Pancreas (tissue), 10 donors: ENCODE data around the gene ABCD3. TPM values are rescaled to one million over a fixed set of nuclear protein-coding genes. Genes with fewer than 3 reads are reported as not detected.
"Not testable (repeated sequence)": the region's sequence is repeated elsewhere in the genome, so short reads cannot be mapped to it uniquely, and the experiment has no call there.

Source experiments
- ATAC-seq, 4 donors: fragments of 200-7000 bp; cut with Tn5 transposase; one replicate each; pipeline versions ENCODE4 v1.8.0 to v1.9.1; 2020; ENCODE audit warnings: mild to moderate bottlenecking in 4 of 4, moderate library complexity in 4 of 4
- DNase-seq, 6 donors: peaks; one replicate each; pipeline ENCODE4 v3.0.0-alpha.2; 2020
- FAIRE-seq: peaks from 2 replicates; lab custom pipeline; 2012; peaks lifted over from hg19 to GRCh38; lab: Jason Lieb, UNC
- H3K27ac ChIP-seq, 4 donors: fragments of 200-600 bp; sonication (generic); 1 replicate in 3 of 4; 2 replicates in 1 of 4; pipeline versions ENCODE4 v1.5.0 to v1.8.0; 2020
- H3K27me3 ChIP-seq, 4 donors: fragments of 200-600 bp; one replicate each; pipeline ENCODE4 v1.8.0; 2021
- H3K36me3 ChIP-seq, 3 donors: fragments of 200-600 bp; sonication (generic) in 1 of 3; one replicate each; pipeline versions ENCODE4 v1.5.0 to v1.8.0; 2020 to 2021
- H3K4me1 ChIP-seq, 3 donors: fragments of 200-600 bp; one replicate each; pipeline ENCODE4 v1.8.0; 2021
- H3K4me3 ChIP-seq, 4 donors: fragments of 200-600 bp; sonication (generic) in 2 of 4; one replicate each; pipeline versions ENCODE4 v1.5.0 to v1.8.0; 2020 to 2021
- H3K9me3 ChIP-seq, 4 donors: fragments of 200-600 bp; one replicate each; pipeline ENCODE4 v1.8.0; 2021
- WGBS, 2 donors: extraction: QIAGEN DNeasy Blood & Tissue Kit; methylation state at CpG; one replicate each; pipeline ENCODE4 v1.1.7; 2013; 5-methylcytosine and 5-hydroxymethylcytosine counted together
- intact Hi-C, 3 donors: fragments of 100-400 bp; cut with DNase I; formaldehyde crosslinking; loops; one replicate each; pipeline versions ENCODE4 v1.11.1 to v1.14.2; 2022
- polyA plus RNA-seq, 2 donors: library from polyadenylated mRNA; stranded (reverse); fragments of 200-250 nt; gene quantifications; one replicate each; pipeline ENCODE4 v1.2.3, GENCODE V29; 2013
- total RNA-seq, 6 donors: library from RNA; stranded (reverse); fragmentation: NEBNext Ultra II Directional in 4 of 6; extraction: Animal tissue kit (Norgen Biotek cat#: 25700) in 4 of 6; gene quantifications; one replicate each; pipeline versions ENCODE4 v1.2.1 to v1.2.4, GENCODE V29; 2021 to 2023
- TF ChIP-seq, protein P1 (sequence below), 4 donors: fragments of 200-600 bp; sonication (generic) in 3 of 4; IDR thresholded peaks; one replicate each; pipeline versions ENCODE4 v1.5.0 to v1.8.0; 2021; ENCODE audit warnings: antibody characterized with exemption in 4 of 4
- donor health status: healthy with polysubstance abuse.
- donor health status: DM: no; HTN: no; CAD: no; lungs with moderate emphysema.
- donor health status: DM: no; HTN: no; CAD: no.
- donor health status: control.
- donor health status: control.
- donor health status: Bipolar disorder and iron deficiency.
- donor health status: DM: yes; HTN: yes; CAD: no.
- donor health status: DM: no; HTN: no; CAD: no.
- donor health status: DM: no; HTN: no; CAD: no.
- donor health status: DM: yes; HTN: yes; CAD: no.

Gene ABCD3
- total and polyA plus RNA-seq, 8 donors = 11.7 to 35.8 (median 30.8) TPM

DNA sequence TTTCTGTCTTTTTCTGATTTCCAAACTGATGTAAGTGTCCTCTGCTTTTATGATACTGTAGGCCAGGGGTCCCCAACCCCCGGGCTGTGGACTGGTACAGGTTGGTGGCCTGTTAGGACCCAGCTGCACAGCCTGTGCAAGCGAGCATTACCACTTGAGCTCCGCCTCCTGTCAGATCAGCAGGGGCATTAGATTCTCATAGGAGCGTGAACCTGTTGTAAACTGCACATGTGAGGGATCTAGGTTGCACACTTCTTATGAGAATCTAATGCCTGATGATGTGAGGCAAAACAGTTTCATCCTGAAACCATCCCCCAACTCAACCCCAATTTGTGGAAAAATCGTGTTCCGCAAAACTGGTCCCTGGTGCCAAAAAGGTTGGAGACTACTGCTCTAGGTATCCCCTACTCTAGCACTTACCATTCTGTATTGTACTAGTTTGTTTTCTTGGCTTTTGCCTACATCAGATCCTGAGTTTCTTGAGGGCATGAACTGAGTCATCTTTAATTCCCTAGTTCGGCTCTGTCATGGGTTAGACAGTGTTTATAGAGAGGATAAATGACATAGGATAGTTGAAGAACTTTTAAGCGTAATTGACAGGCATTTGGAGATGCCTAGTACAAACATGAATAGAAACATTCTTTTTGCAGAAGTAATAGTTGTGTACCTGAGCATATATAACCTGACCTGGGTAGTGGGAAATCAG, 4.1 kb downstream of the ABCD3 start:
- no peak overlapping the region for H3K27ac ChIP-seq
- intact Hi-C loops = no loop called here
- H3K4me3 ChIP-seq = no peak overlapping the region
- no peaks in the 10 kb centered on the region for H3K9me3 ChIP-seq
- no peak for FAIRE-seq
- 59% methylated on average over 8 of the region's 8 CpGs for WGBS, 2 donors
- DNase-seq = no peak
- TF ChIP-seq, protein P1, sequence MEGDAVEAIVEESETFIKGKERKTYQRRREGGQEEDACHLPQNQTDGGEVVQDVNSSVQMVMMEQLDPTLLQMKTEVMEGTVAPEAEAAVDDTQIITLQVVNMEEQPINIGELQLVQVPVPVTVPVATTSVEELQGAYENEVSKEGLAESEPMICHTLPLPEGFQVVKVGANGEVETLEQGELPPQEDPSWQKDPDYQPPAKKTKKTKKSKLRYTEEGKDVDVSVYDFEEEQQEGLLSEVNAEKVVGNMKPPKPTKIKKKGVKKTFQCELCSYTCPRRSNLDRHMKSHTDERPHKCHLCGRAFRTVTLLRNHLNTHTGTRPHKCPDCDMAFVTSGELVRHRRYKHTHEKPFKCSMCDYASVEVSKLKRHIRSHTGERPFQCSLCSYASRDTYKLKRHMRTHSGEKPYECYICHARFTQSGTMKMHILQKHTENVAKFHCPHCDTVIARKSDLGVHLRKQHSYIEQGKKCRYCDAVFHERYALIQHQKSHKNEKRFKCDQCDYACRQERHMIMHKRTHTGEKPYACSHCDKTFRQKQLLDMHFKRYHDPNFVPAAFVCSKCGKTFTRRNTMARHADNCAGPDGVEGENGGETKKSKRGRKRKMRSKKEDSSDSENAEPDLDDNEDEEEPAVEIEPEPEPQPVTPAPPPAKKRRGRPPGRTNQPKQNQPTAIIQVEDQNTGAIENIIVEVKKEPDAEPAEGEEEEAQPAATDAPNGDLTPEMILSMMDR (IDR thresholded peaks at IDR 0.05) = no peak
- ATAC-seq = no peak
- no peaks in the 10 kb centered on the region for H3K27me3 ChIP-seq
- H3K36me3 ChIP-seq = no peaks in the 10 kb centered on the region
- H3K4me1 ChIP-seq = peaks cover 16 to 58% (median 41%) of the 10 kb centered on the region in 3 donors

DNA sequence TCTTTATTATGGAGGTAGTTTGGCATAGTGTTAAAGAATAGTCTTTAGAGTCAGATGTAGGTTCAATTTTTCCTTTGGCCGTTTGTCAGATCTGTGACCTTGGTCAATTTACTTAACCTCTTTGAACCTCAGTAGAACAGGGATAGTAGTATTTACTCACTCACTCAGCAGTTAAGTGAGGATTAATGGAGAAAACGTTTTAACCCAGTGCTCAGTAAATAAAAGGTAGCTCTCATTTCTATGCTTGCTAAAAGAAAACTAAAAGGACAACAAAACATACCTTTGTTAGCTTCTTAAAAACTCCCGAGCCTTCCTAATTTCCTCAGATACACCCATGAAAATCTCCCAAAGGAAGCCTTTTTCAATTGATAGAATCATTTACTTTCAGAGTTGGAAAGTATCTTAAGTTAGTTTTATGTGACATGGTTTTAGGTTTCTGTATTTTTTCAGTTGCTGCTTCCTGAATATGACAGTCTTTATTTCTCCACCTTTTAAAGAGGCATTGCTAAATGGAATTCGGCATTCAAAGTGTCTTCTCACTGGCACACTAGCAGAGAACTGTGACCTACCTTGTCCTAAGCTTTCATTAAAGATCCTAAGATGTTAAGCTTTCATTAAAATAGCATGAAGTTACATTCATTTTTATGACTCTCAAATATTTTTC, 7.8 kb downstream of the ABCD3 start:
- FAIRE-seq (peak; percentile 59), ATAC-seq (peak; percentile 79 to 92 (median 90)), DNase-seq (peak in 3 of 6 donors; percentile 31 to 75 (median 46))
- intact Hi-C loops = no loop called here
- Histone ChIP-seq H3K9me3 (no peaks in the 10 kb centered on the region), H3K27ac (peak overlapping the region; percentile 36 to 72 (median 51)), H3K36me3 (no peaks in the 10 kb centered on the region), H3K4me1 (peaks cover 22 to 62% (median 40%) of the 10 kb centered on the region in 3 donors), H3K27me3 (no peaks in the 10 kb centered on the region), H3K4me3 (peak overlapping the region in 2 of 4 donors; percentile 4 to 10)
- TF ChIP-seq, protein P1 (IDR thresholded peaks at IDR 0.05) = no peak
- WGBS, 2 donors = 3 to 4% methylated on average over 4 of the region's 4 CpGs

DNA sequence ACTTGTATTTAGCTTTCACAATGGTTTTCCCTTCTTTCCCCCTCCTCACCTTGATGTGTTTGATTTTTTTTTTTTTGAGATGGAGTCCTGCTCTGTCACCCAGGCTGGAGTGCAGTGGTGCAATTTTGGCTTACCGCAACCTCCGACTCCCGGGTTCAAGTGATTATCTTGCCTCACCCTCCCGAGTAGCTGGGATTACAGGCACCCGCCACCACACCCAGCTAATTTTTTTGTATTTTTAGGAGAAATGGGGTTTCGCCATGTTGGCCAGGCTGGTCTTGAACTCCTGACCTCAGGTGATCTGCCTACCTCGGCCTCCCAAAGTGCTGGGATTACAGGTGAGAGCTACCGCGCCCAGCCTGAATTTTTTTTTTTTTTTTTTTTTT, 8.3 kb downstream of the ABCD3 start:
- WGBS, 2 donors = 47% methylated on average over 7 to 9 of the region's 9 CpGs
- peaks cover 22 to 62% (median 37%) of the 10 kb centered on the region in 3 donors for H3K4me1 ChIP-seq
- FAIRE-seq = not testable (repeated sequence)

DNA sequence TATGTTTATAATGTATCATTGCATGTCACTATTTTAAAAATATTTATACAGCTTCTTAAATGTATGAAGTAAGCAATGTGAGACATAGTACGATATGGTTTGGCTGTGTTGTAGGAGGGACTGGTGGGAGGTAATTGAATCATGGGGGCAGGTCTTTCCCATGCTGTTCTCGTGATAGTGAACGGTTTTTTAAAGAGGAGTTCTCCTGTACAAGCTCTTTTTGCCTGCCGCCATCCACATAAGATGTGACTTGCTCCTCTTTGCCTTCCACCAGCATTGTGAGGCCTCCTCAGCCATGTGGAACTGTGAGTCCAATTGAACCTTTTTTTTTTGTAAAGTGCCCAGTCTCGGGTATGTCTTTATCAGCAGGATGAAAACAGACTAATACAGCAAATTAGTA, 10.3 kb downstream of the ABCD3 start:
- Histone ChIP-seq H3K4me3 (no peak overlapping the region), H3K4me1 (peaks cover 19 to 49% (median 27%) of the 10 kb centered on the region in 3 donors), H3K27ac (peak overlapping the region in 2 of 4 donors; percentile 23 to 48), H3K9me3 (no peaks in the 10 kb centered on the region), H3K36me3 (no peaks in the 10 kb centered on the region), H3K27me3 (no peaks in the 10 kb centered on the region)
- DNase-seq (no peak), ATAC-seq (no peak), FAIRE-seq (no peak)
- TF ChIP-seq, protein P1 (IDR thresholded peaks at IDR 0.05) = no peak
- intact Hi-C loops = no loop called here
- WGBS, 2 donors = 54 to 70% methylated on average over 5 of the region's 5 CpGs

More for the DNA sequence above, 8.3 kb downstream of the ABCD3 start:
- DNase-seq, intact Hi-C loops, H3K9me3 ChIP-seq, H3K27me3 ChIP-seq, H3K36me3 ChIP-seq: not testable (repeated sequence)
- Histone ChIP-seq H3K27ac (peak overlapping the region; percentile 36 to 72 (median 51)), H3K4me3 (peak overlapping the region in 2 of 4 donors; percentile 4 to 10)
- peak in 3 of 4 donors; percentile 2 to 14 (median 3) for ATAC-seq

DNA sequence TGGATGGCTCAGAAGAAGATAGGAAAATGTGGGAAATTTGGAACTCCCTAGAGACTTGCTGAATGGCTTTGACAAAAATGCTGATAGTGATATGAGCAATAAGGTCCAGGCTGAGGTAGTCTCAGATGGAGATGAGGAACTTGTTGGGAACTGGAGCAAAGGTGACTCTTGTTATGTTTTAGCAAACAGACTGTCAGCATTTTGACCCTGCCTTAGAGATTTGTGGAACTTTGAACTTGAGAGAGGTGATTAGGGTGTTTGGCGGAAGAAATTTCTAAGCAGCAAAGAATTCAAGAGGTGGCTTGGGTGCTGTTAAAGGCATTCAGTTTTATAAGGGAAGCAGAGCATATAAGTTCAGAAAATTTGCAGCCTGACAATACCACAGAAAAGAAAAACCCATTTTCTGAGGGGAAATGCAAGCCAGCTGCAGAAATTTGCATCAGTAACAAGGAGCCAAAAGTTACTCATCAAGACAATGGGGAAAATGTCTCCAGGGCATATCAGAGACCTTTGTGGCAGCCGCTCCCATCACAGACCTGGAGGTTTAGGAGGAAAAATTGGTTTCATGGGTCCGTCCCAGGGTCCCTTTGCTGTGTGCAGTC, 10.8 kb downstream of the ABCD3 start:
- ATAC-seq, DNase-seq, H3K36me3 ChIP-seq, H3K27me3 ChIP-seq, H3K9me3 ChIP-seq, intact Hi-C loops, FAIRE-seq, H3K4me3 ChIP-seq: not testable (repeated sequence)
- Histone ChIP-seq H3K27ac (peak overlapping the region in 2 of 4 donors; percentile 23 to 48), H3K4me1 (peaks cover 19 to 48% (median 27%) of the 10 kb centered on the region in 3 donors)
- WGBS, 2 donors = 76 to 77% methylated on average over 3 of the region's 3 CpGs

DNA sequence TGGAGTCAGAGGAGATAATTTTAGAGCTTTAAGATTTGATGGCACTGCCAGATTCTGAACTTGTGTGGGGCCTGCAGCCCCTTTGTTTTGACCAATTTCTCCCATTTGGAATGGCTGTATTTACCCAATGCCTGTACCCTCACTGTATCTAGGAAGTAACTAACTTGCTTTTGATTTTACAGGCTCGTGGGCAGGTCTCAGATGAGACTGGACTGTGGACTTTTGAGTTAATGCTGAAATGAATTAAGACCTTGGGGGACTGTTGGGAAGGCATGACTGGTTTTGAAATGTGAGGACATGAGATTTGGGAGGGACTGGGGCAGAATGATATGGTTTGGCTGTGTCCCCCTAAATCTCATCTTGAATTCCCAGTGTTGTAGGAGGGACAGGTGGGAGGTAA, 11.9 kb downstream of the ABCD3 start:
- H3K27ac ChIP-seq, H3K4me3 ChIP-seq, intact Hi-C loops, DNase-seq, H3K9me3 ChIP-seq, H3K27me3 ChIP-seq, ATAC-seq, H3K36me3 ChIP-seq, FAIRE-seq: not testable (repeated sequence)
- peaks cover 19 to 41% (median 20%) of the 10 kb centered on the region in 3 donors for H3K4me1 ChIP-seq
- WGBS, 2 donors = 29 to 62% methylated on average over 1 of the region's 1 CpG
